IPS-18c (cell line): ENCODE results near the gene PSPH.
A peak's percentile ranks its signal among the peaks of the same experiment; 100 is the strongest.

ENCODE experiments used
- H3K4me3 ChIP-seq: 2 replicates; pipeline ENCODE4 v1.7.0; 2013; ENCODE audit warnings: low read depth, mild to moderate bottlenecking, low read length, moderate library complexity; ENCODE audit not compliant: insufficient read depth
- H3K9me3 ChIP-seq: one replicate; pipeline ENCODE4 v1.6.1; 2013; ENCODE audit warnings: mild to moderate bottlenecking, low read length, moderate library complexity; ENCODE audit not compliant: control insufficient read depth, insufficient read depth

Gene PSPH

GRCh38 chr7:55970561-55970960, 80.7 kb downstream of the PSPH start:
- Histone ChIP-seq H3K4me3 (no peak overlapping the region; the same call in 1 of the 2 replicates), H3K9me3 (no peaks in the 10 kb centered on the region)

- Histone ChIP-seq H3K4me3 (no peak overlapping the region), H3K9me3 (no peaks in the 10 kb centered on the region)
Measured at GRCh38 chr7:55969391-55969790, 81.9 kb downstream of the PSPH start.

GRCh38 chr7:55966851-55967250, 84.4 kb downstream of the PSPH start:
- Histone ChIP-seq H3K4me3 (no peak overlapping the region), H3K9me3 (no peaks in the 10 kb centered on the region)

GRCh38 chr7:55965805-55966421, 85.3 kb downstream of the PSPH start:
- H3K4me3 ChIP-seq: no peak overlapping the region
- no peaks in the 10 kb centered on the region for H3K9me3 ChIP-seq

GRCh38 chr7:55965100-55965470, 86.2 kb downstream of the PSPH start:
- Histone ChIP-seq H3K9me3 (no peaks in the 10 kb centered on the region), H3K4me3 (peak overlapping the region; percentile 91)

GRCh38 chr7:55964261-55965099, 86.8 kb downstream of the PSPH start, which contains the start of gene NIPSNAP2:
TSS of gene NIPSNAP2 (plus strand) at chr7:55964585. CDS start at chr7:55964610, 25 bp downstream.
- no peaks in the 10 kb centered on the region for H3K9me3 ChIP-seq
- peak within 1 kb of the TSS; percentile 91 for H3K4me3 ChIP-seq

- Histone ChIP-seq H3K9me3 (no peaks in the 10 kb centered on the region), H3K4me3 (peak overlapping the region; percentile 15; the same call in 1 of the 2 replicates)
Measured at GRCh38 chr7:55963584-55964168, 87.6 kb downstream of the PSPH start.

- no peaks in the 10 kb centered on the region for H3K9me3 ChIP-seq
- no peak overlapping the region for H3K4me3 ChIP-seq
Measured at GRCh38 chr7:55962014-55962413, 89.2 kb downstream of the PSPH start.
